HL-60 (cell line): ENCODE results near the gene FBXO36.

Experiments used
- DNase-seq, 2 experiments: peaks; one replicate each; pipeline ENCODE4 v3.0.0-alpha.2; 2010 to 2020; ENCODE audit warnings: low read depth in 1 of 2, low spot score in 1 of 2
- H3K27ac ChIP-seq: fragments of 250-450 bp; sonication (Bioruptor Pico); replicated peaks from 2 replicates; pipeline ENCODE4 v1.5.1; 2020; ENCODE audit warnings: mild to moderate bottlenecking, moderate library complexity
- H3K27me3 ChIP-seq: fragments of 250-450 bp; sonication (Bioruptor Pico); 2 replicates; pipeline ENCODE4 v1.5.1; 2021; ENCODE audit warnings: mild to moderate bottlenecking, moderate library complexity; ENCODE audit not compliant: insufficient read depth, poor library complexity, severe bottlenecking
- H3K4me3 ChIP-seq: replicated peaks from 2 replicates; pipeline ENCODE4 v1.5.1; 2011; ENCODE audit warnings: mild to moderate bottlenecking, control low read depth, low read length; ENCODE audit not compliant: insufficient read depth
- CTCF ChIP-seq: IDR thresholded peaks from one replicate; pipeline ENCODE4 v1.5.1; 2011; ENCODE audit warnings: low read length, control low read depth, inconsistent platforms; ENCODE audit not compliant: insufficient read depth
- GABPA ChIP-seq: IDR thresholded peaks from 2 replicates; pipeline ENCODE4 v1.6.1; 2012; ENCODE audit warnings: low read depth
- POLR2AphosphoS5 ChIP-seq: IDR thresholded peaks from 2 replicates; pipeline ENCODE4 v1.6.1; 2012; ENCODE audit warnings: low read depth
- REST ChIP-seq: IDR thresholded peaks from 2 replicates; pipeline ENCODE4 v1.6.1; 2012; ENCODE audit warnings: low read depth; ENCODE audit not compliant: insufficient replicate concordance
- SPI1 ChIP-seq: IDR thresholded peaks from 2 replicates; pipeline ENCODE4 v1.6.1; 2012; ENCODE audit warnings: low read depth, mild to moderate bottlenecking, borderline replicate concordance

FBXO36 gene

GRCh38 chr2:229884775-229885699, 37.3 kb upstream of the FBXO36 start:
- H3K27me3 ChIP-seq: no peaks in the 10 kb centered on the region
- TF ChIP-seq POLR2AphosphoS5 (no peak), GABPA (no peak), REST (no peak), CTCF (no peak), SPI1 (no peak)
- DNase-seq: no peak
- no peak overlapping the region for H3K27ac ChIP-seq
- no peak overlapping the region for H3K4me3 ChIP-seq

- Histone ChIP-seq H3K27ac (no peak overlapping the region), H3K27me3 (no peaks in the 10 kb centered on the region), H3K4me3 (no peak overlapping the region)
- TF ChIP-seq REST (no peak), GABPA (no peak), CTCF (no peak), POLR2AphosphoS5 (no peak), SPI1 (no peak)
- no peak for DNase-seq
These were observed 34.9 kb upstream of the FBXO36 start for GRCh38 chr2:229887441-229887840.

GRCh38 chr2:229888031-229888430, 34.3 kb upstream of the FBXO36 start:
- DNase-seq: no peak
- no peak overlapping the region for H3K27ac ChIP-seq
- H3K4me3 ChIP-seq: no peak overlapping the region
- H3K27me3 ChIP-seq: no peaks in the 10 kb centered on the region
- no peak for TF ChIP-seq CTCF
- no peak for TF ChIP-seq REST
- no peak for TF ChIP-seq SPI1
- no peak for TF ChIP-seq POLR2AphosphoS5
- no peak for TF ChIP-seq GABPA
